Glutamatergic neuron (in vitro differentiated cells): ENCODE measurements around the gene NPIPB4. TPM values are rescaled to one million over a fixed set of nuclear protein-coding genes. Genes with fewer than 3 reads are reported as not detected.
"Not testable (repeated sequence)": the region's sequence is repeated elsewhere in the genome, so short reads cannot be mapped to it uniquely, and the experiment has no call there.

Experiments used
- DNase-seq: peaks from one replicate; pipeline ENCODE4 v3.0.0; 2022
- H3K27ac Mint-ChIP-seq: one replicate; pipeline ENCODE4 v1.8.0; 2020; ENCODE audit warnings: mild to moderate bottlenecking, mixed read lengths, inconsistent platforms; ENCODE audit not compliant: unreplicated experiment
- H3K27me3 Mint-ChIP-seq: one replicate; pipeline ENCODE4 v1.8.0; 2020; ENCODE audit warnings: mild to moderate bottlenecking, moderate library complexity, mixed read lengths, inconsistent platforms; ENCODE audit not compliant: unreplicated experiment
- H3K36me3 Mint-ChIP-seq: one replicate; pipeline ENCODE4 v1.8.0; 2020; ENCODE audit warnings: mild to moderate bottlenecking, mixed read lengths, inconsistent platforms; ENCODE audit not compliant: unreplicated experiment
- H3K4me1 Mint-ChIP-seq: one replicate; pipeline ENCODE4 v1.8.0; 2020; ENCODE audit warnings: mild to moderate bottlenecking, low read depth, mixed read lengths, inconsistent platforms; ENCODE audit not compliant: unreplicated experiment
- H3K4me3 Mint-ChIP-seq: one replicate; pipeline ENCODE4 v1.8.0; 2020; ENCODE audit warnings: mild to moderate bottlenecking, mixed read lengths, inconsistent platforms; ENCODE audit not compliant: unreplicated experiment
- H3K9me3 Mint-ChIP-seq: one replicate; pipeline ENCODE4 v1.8.0; 2020; ENCODE audit warnings: mild to moderate bottlenecking, moderate library complexity, mixed read lengths, inconsistent platforms; ENCODE audit not compliant: unreplicated experiment
- total RNA-seq: library from RNA; stranded (reverse); fragmentation: NEBNext Ultra II Directional; extraction: Animal tissue kit (Norgen Biotek cat#: 25700); gene quantifications from one replicate; pipeline ENCODE4 v1.2.1, GENCODE V29; 2021; ENCODE audit not compliant: unreplicated experiment
- TF ChIP-seq, protein P1 (sequence below): fragments of 200-600 bp; sonication (generic); IDR thresholded peaks from one replicate; pipeline ENCODE4 v1.5.0; 2021; ENCODE audit not compliant: partially characterized antibody, unreplicated experiment

Gene NPIPB4
- total RNA-seq, 1 donor from 2014 or later = 212 TPM

DNA sequence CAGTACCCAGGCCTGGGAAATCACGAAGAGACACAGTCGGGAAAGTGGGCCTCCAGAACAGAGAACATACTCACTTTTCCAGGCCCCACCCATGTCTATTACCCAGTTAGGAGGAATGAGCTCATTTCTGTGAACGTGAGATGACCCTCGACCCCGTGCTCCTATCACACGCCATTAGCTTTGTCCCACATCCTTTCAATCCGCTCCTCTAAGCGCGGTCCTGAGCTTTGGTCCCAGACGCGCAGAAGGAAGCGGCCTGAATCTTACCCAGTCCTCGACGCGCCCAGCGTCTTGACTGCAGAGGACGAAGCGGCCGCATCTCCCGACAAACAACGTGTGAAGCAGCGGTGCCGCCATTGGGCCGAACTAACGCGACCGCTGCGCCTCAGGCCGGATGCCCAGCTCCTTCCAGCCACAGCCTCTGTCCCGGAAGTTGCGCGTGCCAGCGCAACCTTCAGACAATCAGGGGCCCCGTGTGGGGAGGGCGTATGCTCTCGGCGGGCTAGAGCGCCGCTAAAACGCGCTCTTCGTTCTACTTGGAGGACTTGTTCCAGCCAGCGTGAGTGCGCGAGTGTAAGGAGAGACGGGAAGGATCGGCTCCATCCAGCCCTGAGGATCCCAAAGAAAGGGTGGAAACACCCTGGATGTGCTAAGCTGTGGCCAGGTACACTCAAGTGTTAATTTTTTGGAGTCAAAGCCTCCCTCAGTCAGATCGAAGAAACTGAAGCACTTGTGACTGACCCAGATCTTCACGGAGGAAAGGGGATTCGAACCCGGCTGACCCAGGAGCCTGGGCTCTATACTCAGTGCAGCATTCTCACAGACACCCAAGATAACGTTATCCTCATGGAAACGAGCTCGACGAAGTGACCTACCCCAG lies 37.3 kb downstream of the NPIPB4 start:
- not testable (repeated sequence) for H3K4me1 Mint-ChIP-seq, H3K36me3 Mint-ChIP-seq, H3K27me3 Mint-ChIP-seq, H3K9me3 Mint-ChIP-seq
- Mint-ChIP-seq H3K27ac (peak overlapping the region; percentile 98), H3K4me3 (peak overlapping the region; percentile 98)
- peak; percentile 76 for DNase-seq

DNA sequence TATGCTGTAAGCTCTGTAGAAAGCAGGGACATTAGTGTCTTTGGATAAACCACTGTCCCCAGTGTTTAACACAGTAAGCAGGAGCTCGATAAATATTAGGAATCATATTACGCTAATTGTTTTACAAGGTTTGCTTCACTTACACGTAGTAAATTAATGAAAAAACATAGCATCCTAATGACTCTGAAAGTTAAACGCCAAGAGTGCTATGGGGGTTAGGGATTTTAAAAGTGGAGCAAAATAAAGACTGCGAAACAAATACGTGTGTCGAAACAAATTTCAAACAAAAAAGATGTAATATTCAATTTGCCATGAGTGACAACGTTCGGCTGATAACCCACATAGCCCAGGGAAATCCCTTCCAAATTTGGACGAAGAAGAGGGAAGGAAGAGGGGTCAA lies 37.9 kb downstream of the NPIPB4 start:
- not testable (repeated sequence) for H3K27me3 Mint-ChIP-seq, H3K36me3 Mint-ChIP-seq, H3K4me1 Mint-ChIP-seq, DNase-seq, H3K9me3 Mint-ChIP-seq
- peak overlapping the region; percentile 98 for H3K27ac Mint-ChIP-seq
- peak overlapping the region; percentile 98 for H3K4me3 Mint-ChIP-seq

DNA sequence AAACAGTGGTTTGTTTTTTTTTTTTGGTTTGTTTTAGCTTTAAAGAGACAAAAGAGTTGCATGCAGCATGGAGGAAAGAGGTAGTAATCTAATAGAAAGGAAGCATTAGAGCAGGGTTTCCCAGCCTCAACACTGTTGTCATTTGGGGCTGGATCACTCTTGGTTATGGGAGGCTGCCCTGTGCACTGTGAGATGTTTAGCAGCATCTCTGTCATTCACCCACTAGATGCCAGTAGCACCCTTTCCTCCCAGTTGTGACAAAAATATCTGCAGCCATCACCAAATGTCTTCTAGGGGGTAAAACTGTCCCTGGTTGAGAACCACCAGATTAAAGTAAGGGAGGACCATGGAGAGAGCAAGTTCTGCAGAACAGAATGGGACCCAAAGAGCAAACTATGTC lies 40.5 kb downstream of the NPIPB4 start:
- not testable (repeated sequence) for H3K4me3 Mint-ChIP-seq, H3K9me3 Mint-ChIP-seq, H3K36me3 Mint-ChIP-seq, H3K27ac Mint-ChIP-seq, H3K4me1 Mint-ChIP-seq, DNase-seq, H3K27me3 Mint-ChIP-seq

DNA sequence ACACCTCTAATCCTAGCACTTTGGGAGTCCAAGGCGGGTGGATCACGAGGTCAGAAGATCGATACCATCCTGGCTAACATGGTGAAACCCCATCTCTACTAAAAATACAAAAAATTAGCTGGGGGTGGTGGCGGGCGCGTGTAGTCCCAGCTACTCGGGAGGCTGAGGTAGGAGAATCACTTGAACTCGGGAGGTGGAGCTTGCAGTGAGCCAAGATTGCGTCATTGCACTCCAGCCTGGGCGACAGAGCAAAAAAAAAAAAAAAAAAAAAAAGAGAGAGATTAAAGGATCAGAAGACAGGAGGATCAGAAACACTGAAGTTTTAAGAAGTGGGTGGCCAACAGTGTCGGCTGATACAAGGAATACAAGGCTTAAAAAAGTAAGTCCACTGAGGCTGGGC lies 41.9 kb downstream of the NPIPB4 start:
- H3K4me1 Mint-ChIP-seq, H3K36me3 Mint-ChIP-seq, DNase-seq, H3K27me3 Mint-ChIP-seq, H3K27ac Mint-ChIP-seq, H3K9me3 Mint-ChIP-seq, H3K4me3 Mint-ChIP-seq: not testable (repeated sequence)

DNA sequence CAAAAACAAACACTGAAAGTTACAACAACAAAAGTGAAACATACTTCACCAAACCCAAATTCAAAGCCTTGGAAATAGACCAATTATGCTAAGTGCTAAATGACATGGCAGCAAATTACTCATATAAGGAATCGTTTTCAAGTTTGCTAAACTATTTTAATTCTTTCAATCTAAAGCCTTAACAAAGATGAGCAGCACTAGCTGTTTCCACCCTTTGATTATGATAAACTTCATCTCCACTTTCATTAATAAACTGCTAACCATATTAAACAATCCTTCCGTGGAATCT lies 55.2 kb downstream of the NPIPB4 start:
- not testable (repeated sequence) for DNase-seq, H3K27me3 Mint-ChIP-seq, H3K27ac Mint-ChIP-seq, H3K4me3 Mint-ChIP-seq, H3K9me3 Mint-ChIP-seq, H3K36me3 Mint-ChIP-seq, H3K4me1 Mint-ChIP-seq

DNA sequence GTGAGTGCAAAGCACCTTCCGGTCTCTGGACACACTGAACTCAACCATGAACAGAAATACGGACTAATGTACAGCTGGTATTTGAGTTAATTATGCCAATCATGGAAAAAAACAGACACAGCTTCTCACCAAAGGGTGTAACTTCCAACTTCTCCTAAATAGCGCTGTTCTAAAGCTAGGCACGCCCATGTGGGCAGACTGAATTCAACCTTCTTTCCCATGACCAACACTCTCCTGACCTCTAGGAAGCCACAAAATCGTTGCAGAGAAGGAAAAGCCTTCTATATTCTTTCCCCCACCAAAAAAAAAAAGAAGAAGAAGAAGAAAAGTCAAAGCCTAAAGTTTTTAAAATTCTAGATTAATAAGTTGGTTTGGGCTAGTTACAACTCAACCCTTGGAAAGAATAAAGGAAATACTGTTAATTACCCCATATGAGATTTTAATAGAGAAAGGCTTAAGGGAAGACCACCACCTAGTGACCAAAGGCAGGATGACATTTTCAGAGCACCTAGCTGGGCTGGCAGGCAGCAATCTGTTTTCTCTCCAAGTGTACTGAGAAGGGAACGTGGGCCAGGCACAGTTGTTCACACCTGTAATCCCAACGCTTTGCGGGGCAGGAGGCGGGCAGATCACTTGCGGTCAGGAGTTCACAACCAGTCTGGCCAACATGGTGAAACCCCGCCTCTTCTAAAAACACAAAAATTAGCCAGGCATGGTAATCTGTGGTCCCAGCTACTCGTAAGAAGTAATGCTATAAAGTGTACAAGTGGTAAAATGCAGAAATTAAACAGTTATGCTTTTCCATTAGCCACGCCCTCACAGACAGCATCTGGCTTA lies 55.8 kb downstream of the NPIPB4 start:
- TF ChIP-seq, protein P1, sequence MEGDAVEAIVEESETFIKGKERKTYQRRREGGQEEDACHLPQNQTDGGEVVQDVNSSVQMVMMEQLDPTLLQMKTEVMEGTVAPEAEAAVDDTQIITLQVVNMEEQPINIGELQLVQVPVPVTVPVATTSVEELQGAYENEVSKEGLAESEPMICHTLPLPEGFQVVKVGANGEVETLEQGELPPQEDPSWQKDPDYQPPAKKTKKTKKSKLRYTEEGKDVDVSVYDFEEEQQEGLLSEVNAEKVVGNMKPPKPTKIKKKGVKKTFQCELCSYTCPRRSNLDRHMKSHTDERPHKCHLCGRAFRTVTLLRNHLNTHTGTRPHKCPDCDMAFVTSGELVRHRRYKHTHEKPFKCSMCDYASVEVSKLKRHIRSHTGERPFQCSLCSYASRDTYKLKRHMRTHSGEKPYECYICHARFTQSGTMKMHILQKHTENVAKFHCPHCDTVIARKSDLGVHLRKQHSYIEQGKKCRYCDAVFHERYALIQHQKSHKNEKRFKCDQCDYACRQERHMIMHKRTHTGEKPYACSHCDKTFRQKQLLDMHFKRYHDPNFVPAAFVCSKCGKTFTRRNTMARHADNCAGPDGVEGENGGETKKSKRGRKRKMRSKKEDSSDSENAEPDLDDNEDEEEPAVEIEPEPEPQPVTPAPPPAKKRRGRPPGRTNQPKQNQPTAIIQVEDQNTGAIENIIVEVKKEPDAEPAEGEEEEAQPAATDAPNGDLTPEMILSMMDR = peak; percentile 64
- DNase-seq = peak; percentile 27
- H3K4me1 Mint-ChIP-seq, H3K27me3 Mint-ChIP-seq, H3K4me3 Mint-ChIP-seq, H3K27ac Mint-ChIP-seq, H3K9me3 Mint-ChIP-seq, H3K36me3 Mint-ChIP-seq: not testable (repeated sequence)

DNA sequence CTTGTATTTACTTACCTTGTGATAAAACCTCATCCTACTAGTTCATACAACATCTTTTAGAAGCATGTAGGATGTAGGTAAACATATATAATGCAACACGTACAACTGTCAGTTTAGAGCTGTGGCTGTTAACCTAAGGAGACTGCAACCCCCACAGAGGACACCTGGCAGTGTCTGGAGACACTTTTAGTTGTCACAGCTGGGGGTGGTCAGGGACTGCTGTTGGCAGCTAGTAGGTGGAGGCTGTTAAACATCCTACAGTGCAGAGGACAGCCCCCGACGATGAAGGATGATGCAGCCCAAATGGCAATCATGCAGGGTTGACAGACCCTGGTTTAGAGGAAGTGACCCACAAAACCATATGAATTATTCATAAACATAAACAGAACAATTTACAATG lies 59.0 kb downstream of the NPIPB4 start:
- H3K36me3 Mint-ChIP-seq, H3K4me3 Mint-ChIP-seq, H3K27me3 Mint-ChIP-seq, H3K9me3 Mint-ChIP-seq, H3K27ac Mint-ChIP-seq, H3K4me1 Mint-ChIP-seq, DNase-seq: not testable (repeated sequence)

DNA sequence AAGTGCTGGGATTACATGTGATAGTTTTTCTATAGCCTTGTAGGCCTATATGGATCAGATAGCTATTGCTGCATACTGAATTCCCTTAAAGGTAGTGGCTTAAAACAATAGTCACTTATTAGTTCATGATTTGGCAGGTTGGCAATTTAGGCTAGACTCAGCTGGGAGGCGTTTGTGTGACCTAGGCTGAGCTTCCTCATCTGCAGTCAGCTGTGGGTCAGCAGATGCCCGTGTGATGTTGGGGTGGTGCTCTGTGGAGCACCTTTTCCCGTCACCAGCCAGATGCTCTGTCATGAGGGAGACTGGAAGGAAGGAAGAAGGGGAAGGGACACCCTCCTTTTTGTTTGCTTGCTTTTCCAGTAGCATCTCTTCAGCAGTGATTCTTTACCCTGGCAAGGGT lies 64.2 kb downstream of the NPIPB4 start:
- not testable (repeated sequence) for H3K4me3 Mint-ChIP-seq, H3K27ac Mint-ChIP-seq, H3K36me3 Mint-ChIP-seq, H3K9me3 Mint-ChIP-seq, H3K27me3 Mint-ChIP-seq, DNase-seq, H3K4me1 Mint-ChIP-seq

DNA sequence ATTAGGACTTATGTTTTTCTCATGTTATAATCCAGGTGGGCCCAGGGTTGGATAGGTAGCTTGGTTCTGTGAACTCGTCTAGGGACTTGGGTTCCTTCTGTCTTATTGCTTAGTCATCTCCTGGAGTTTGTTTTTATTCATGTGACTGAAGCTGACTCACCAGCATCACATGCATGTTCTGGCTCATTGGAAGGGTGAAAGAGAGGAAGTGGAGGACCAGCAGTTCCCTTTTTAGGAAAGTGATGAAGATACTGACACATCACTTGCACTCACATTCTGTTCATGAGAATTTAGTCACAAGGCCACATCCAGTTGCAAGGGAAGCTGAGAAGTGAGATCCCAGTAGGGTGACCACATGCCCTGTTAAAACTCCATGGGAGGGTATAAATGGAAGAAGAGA lies 67.0 kb downstream of the NPIPB4 start:
- H3K36me3 Mint-ChIP-seq, H3K4me1 Mint-ChIP-seq, H3K27me3 Mint-ChIP-seq, H3K9me3 Mint-ChIP-seq, DNase-seq, H3K4me3 Mint-ChIP-seq, H3K27ac Mint-ChIP-seq: not testable (repeated sequence)
